GM23338 (cell line): Measurements from ENCODE around the gene CEND1. TPM values are rescaled to one million over a fixed set of nuclear protein-coding genes. Genes with fewer than 3 reads are reported as not detected.
A peak's percentile ranks its signal among the peaks of the same experiment; 100 is the strongest.

ENCODE experiments used
- ATAC-seq: fragments of 200-7000 bp; cut with Tn5 transposase; 3 replicates; pipeline ENCODE4 v1.9.1; 2020
- DNase-seq: peaks from one replicate; pipeline ENCODE4 v3.0.0-alpha.2; 2015; ENCODE audit warnings: low spot score
- H2AFZ ChIP-seq: fragments of 200-600 bp; sonication (generic); 2 replicates; pipeline ENCODE4 v1.8.0; 2016; ENCODE audit warnings: antibody characterized with exemption, mild to moderate bottlenecking, moderate library complexity
- H3F3A ChIP-seq: fragments of 200-600 bp; sonication (generic); replicated peaks from 2 replicates; pipeline ENCODE4 v1.8.0; 2017; ENCODE audit warnings: antibody characterized with exemption, mixed run types, low read depth
- H3K27ac ChIP-seq: fragments of 200-600 bp; sonication (generic); 2 replicates; pipeline ENCODE4 v1.6.1; 2016; ENCODE audit warnings: low read depth
- H3K27me3 ChIP-seq: fragments of 200-600 bp; sonication (generic); 2 replicates; pipeline ENCODE4 v1.8.0; 2016; ENCODE audit warnings: mild to moderate bottlenecking, mixed run types, moderate library complexity; ENCODE audit not compliant: insufficient read depth
- H3K36me3 ChIP-seq: fragments of 200-600 bp; sonication (generic); 2 replicates; pipeline ENCODE4 v1.8.0; 2016; ENCODE audit warnings: mild to moderate bottlenecking; ENCODE audit not compliant: insufficient read depth
- H3K4me1 ChIP-seq: fragments of 200-600 bp; sonication (generic); 2 replicates; pipeline ENCODE4 v1.8.0; 2016; ENCODE audit warnings: mild to moderate bottlenecking, moderate library complexity; ENCODE audit not compliant: insufficient read depth
- H3K4me2 ChIP-seq: fragments of 200-600 bp; sonication (generic); 2 replicates; pipeline ENCODE4 v1.7.1; 2017; ENCODE audit warnings: mixed run types
- H3K4me3 ChIP-seq: fragments of 200-600 bp; sonication (generic); 2 replicates; pipeline ENCODE4 v1.6.1; 2016; ENCODE audit warnings: mixed run types
- H3K79me2 ChIP-seq: fragments of 200-600 bp; sonication (generic); replicated peaks from 2 replicates; pipeline ENCODE4 v1.8.0; 2017; ENCODE audit warnings: mild to moderate bottlenecking; ENCODE audit not compliant: insufficient read depth
- H3K9me2 ChIP-seq: fragments of 200-600 bp; sonication (generic); 2 replicates; pipeline ENCODE4 v1.8.0; 2017; ENCODE audit not compliant: insufficient read depth
- H4K20me1 ChIP-seq: fragments of 200-600 bp; sonication (generic); replicated peaks from 2 replicates; pipeline ENCODE4 v1.8.0; 2017; ENCODE audit warnings: mild to moderate bottlenecking; ENCODE audit not compliant: insufficient read depth
- H3K27ac Mint-ChIP-seq: 2 replicates; pipeline ENCODE4 v1.8.0; 2020; ENCODE audit warnings: inconsistent platforms, mild to moderate bottlenecking, moderate library complexity, mixed read lengths
- H3K27me3 Mint-ChIP-seq: 3 replicates; pipeline ENCODE4 v1.8.0; 2022; ENCODE audit warnings: low read depth, mild to moderate bottlenecking, moderate library complexity, mixed read lengths, inconsistent platforms; ENCODE audit not compliant: insufficient read depth, poor library complexity
- H3K36me3 Mint-ChIP-seq: 3 replicates; pipeline ENCODE4 v1.8.0; 2021; ENCODE audit warnings: low read depth, mild to moderate bottlenecking, inconsistent platforms, moderate library complexity, mixed read lengths
- H3K4me1 Mint-ChIP-seq: 3 replicates; pipeline ENCODE4 v1.8.0; 2020; ENCODE audit warnings: mild to moderate bottlenecking, inconsistent platforms, mixed read lengths
- H3K4me3 Mint-ChIP-seq: 3 replicates; pipeline ENCODE4 v1.8.0; 2021; ENCODE audit warnings: moderate library complexity, mild to moderate bottlenecking, inconsistent platforms, mixed read lengths
- H3K9me3 Mint-ChIP-seq: 3 replicates; pipeline ENCODE4 v1.8.0; 2020; ENCODE audit warnings: moderate library complexity, mild to moderate bottlenecking, inconsistent platforms, mixed read lengths
- CREB1 ChIP-seq: fragments of 250-450 bp; sonication (Bioruptor Pico); IDR thresholded peaks from 2 replicates; pipeline ENCODE4 v1.5.0; 2020; ENCODE audit warnings: low read depth, mild to moderate bottlenecking, moderate library complexity
- EZH2 ChIP-seq: fragments of 200-600 bp; sonication (generic); IDR thresholded peaks from one replicate; pipeline ENCODE4 v1.8.0; 2017; ENCODE audit warnings: antibody characterized with exemption, mild to moderate bottlenecking, low read depth; ENCODE audit not compliant: unreplicated experiment
- EZH2phosphoT487 ChIP-seq: fragments of 200-600 bp; sonication (generic); IDR thresholded peaks from one replicate; pipeline ENCODE4 v1.8.1; 2018; ENCODE audit warnings: antibody characterized with exemption; ENCODE audit not compliant: unreplicated experiment
- JUNB ChIP-seq: IDR thresholded peaks from one replicate; pipeline ENCODE4 v1.6.1; 2016; ENCODE audit warnings: antibody characterized with exemption; ENCODE audit not compliant: unreplicated experiment
- NANOG ChIP-seq: IDR thresholded peaks from 2 replicates; pipeline ENCODE4 v1.6.1; 2016; ENCODE audit warnings: antibody characterized with exemption, borderline replicate concordance
- POLR2AphosphoS5 ChIP-seq: IDR thresholded peaks from 2 replicates; pipeline ENCODE4 v1.6.1; 2016; ENCODE audit warnings: antibody characterized with exemption, low read depth
- STAT1 ChIP-seq: IDR thresholded peaks from one replicate; pipeline ENCODE4 v1.6.1; 2016; ENCODE audit warnings: antibody characterized with exemption; ENCODE audit not compliant: unreplicated experiment
- ZNF114 ChIP-seq: fragments of 250-450 bp; sonication (Bioruptor Pico); IDR thresholded peaks from 2 replicates; pipeline ENCODE4 v1.5.0; 2020; ENCODE audit warnings: mild to moderate bottlenecking, moderate library complexity
- ZNF331 ChIP-seq: fragments of 250-450 bp; sonication (Bioruptor Pico); IDR thresholded peaks from 2 replicates; pipeline ENCODE4 v1.5.0; 2020; ENCODE audit warnings: low read depth, mild to moderate bottlenecking, moderate library complexity
- long read RNA-seq: library from polyadenylated mRNA; unstranded; transcript quantifications from one replicate; pipeline ENCODE4 v2.0.0, GENCODE V29; 2020; ENCODE audit not compliant: unreplicated experiment
- polyA plus RNA-seq: library from polyadenylated mRNA; unstranded; fragments of >200 nt; fragmentation: Nextera tagmentation; extraction: Ambion mirVana; gene quantifications from 2 replicates; pipeline ENCODE4 v1.2.1, GENCODE V29; 2016
- total RNA-seq: library from RNA; depleted of rRNA; stranded (reverse); fragments of >200 nt; shearing (Covaris generic); gene quantifications from 2 replicates; pipeline ENCODE4 v1.2.3, GENCODE V29; 2014; rRNA removed
- TF ChIP-seq, protein P1 (sequence below): fragments of 250-450 bp; sonication (Bioruptor Pico); IDR thresholded peaks from 2 replicates; pipeline ENCODE4 v1.5.0; 2020; ENCODE audit warnings: mild to moderate bottlenecking, moderate library complexity
- TF ChIP-seq, protein P2 (sequence below): IDR thresholded peaks from one replicate; pipeline ENCODE4 v1.6.1; 2018; ENCODE audit warnings: antibody characterized with exemption; ENCODE audit not compliant: unreplicated experiment
- TF ChIP-seq, protein P3 (sequence below): IDR thresholded peaks from 2 replicates; pipeline ENCODE4 v1.6.1; 2016; ENCODE audit warnings: antibody characterized with exemption

Gene CEND1
- total RNA-seq (3.1 and 5.5 TPM in 2 replicates), polyA plus RNA-seq (4.8 and 5.7 TPM in 2 replicates)
- long read RNA-seq, transcript CEND1-201 (2 exons, 1,649 nt), result major isoform, 5 of 5 reads
- long read RNA-seq, partial matches to known transcripts, result 0 of 5 reads
- long read RNA-seq, other reads (novel, unspliced or antisense), result 0 of 5 reads

DNA sequence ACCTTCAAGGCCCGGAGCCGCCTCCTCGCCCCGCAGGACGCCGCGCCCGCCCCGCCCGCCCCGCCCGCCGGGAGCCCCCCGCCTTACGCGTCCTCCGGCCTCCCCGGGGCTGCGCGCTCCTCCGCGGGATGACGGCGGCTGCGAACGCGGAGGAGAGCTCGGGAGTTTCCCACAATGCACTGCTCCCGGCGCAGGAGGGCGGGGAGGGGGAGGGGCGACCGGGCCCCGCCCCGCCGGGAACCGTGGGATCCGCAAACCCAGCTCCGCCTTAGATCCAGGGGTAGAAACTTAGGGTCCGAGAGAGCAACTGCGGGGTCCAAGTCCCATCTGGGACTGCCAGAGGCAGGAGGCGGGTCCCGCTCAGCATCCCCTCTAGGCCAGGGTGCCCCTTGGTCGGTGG lies at the start of gene CEND1:
Gene CEND1, minus strand, starts transcription at position 148 of the 400 bp plus-strand sequence. CDS start 1,514 bp downstream, outside the sequence.
- peaks cover 7% of the 10 kb centered on the region for H4K20me1 ChIP-seq
- H3K4me1 Mint-ChIP-seq, result peaks cover 24% of the 10 kb centered on the region
- H3K36me3 Mint-ChIP-seq, result peaks cover 6% of the 10 kb centered on the region; the same call in 2 of the 3 replicates
- no peaks in the 10 kb centered on the region for H3K27me3 ChIP-seq
- no peaks in the 10 kb centered on the region for H3K9me2 ChIP-seq
- peak within 1 kb of the TSS; percentile 83 for H3K4me2 ChIP-seq
- no peak within 1 kb of the TSS for H3K27ac Mint-ChIP-seq
- H3K36me3 ChIP-seq, result no peaks in the 10 kb centered on the region
- TF ChIP-seq EZH2 (no peak), NANOG (no peak), CREB1 (no peak), JUNB (no peak), ZNF114 (CRISPR knock-in tag) (no peak), ZNF331 (CRISPR knock-in tag) (no peak), EZH2phosphoT487 (no peak), POLR2AphosphoS5 (no peak), STAT1 (no peak)
- TF ChIP-seq, protein P1, sequence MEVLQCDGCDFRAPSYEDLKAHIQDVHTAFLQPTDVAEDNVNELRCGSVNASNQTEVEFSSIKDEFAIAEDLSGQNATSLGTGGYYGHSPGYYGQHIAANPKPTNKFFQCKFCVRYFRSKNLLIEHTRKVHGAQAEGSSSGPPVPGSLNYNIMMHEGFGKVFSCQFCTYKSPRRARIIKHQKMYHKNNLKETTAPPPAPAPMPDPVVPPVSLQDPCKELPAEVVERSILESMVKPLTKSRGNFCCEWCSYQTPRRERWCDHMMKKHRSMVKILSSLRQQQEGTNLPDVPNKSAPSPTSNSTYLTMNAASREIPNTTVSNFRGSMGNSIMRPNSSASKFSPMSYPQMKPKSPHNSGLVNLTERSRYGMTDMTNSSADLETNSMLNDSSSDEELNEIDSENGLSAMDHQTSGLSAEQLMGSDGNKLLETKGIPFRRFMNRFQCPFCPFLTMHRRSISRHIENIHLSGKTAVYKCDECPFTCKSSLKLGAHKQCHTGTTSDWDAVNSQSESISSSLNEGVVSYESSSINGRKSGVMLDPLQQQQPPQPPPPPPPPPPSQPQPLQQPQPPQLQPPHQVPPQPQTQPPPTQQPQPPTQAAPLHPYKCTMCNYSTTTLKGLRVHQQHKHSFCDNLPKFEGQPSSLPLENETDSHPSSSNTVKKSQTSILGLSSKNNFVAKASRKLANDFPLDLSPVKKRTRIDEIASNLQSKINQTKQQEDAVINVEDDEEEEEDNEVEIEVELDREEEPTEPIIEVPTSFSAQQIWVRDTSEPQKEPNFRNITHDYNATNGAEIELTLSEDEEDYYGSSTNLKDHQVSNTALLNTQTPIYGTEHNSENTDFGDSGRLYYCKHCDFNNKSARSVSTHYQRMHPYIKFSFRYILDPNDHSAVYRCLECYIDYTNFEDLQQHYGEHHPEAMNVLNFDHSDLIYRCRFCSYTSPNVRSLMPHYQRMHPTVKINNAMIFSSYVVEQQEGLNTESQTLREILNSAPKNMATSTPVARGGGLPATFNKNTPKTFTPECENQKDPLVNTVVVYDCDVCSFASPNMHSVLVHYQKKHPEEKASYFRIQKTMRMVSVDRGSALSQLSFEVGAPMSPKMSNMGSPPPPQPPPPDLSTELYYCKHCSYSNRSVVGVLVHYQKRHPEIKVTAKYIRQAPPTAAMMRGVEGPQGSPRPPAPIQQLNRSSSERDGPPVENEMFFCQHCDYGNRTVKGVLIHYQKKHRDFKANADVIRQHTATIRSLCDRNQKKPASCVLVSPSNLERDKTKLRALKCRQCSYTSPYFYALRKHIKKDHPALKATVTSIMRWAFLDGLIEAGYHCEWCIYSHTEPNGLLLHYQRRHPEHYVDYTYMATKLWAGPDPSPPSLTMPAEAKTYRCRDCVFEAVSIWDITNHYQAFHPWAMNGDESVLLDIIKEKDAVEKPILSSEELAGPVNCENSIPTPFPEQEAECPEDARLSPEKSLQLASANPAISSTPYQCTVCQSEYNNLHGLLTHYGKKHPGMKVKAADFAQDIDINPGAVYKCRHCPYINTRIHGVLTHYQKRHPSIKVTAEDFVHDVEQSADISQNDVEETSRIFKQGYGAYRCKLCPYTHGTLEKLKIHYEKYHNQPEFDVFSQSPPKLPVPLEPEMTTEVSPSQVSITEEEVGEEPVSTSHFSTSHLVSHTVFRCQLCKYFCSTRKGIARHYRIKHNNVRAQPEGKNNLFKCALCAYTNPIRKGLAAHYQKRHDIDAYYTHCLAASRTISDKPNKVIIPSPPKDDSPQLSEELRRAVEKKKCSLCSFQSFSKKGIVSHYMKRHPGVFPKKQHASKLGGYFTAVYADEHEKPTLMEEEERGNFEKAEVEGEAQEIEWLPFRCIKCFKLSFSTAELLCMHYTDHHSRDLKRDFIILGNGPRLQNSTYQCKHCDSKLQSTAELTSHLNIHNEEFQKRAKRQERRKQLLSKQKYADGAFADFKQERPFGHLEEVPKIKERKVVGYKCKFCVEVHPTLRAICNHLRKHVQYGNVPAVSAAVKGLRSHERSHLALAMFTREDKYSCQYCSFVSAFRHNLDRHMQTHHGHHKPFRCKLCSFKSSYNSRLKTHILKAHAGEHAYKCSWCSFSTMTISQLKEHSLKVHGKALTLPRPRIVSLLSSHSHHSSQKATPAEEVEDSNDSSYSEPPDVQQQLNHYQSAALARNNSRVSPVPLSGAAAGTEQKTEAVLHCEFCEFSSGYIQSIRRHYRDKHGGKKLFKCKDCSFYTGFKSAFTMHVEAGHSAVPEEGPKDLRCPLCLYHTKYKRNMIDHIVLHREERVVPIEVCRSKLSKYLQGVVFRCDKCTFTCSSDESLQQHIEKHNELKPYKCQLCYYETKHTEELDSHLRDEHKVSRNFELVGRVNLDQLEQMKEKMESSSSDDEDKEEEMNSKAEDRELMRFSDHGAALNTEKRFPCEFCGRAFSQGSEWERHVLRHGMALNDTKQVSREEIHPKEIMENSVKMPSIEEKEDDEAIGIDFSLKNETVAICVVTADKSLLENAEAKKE (CRISPR knock-in tag), result no peak
- TF ChIP-seq, protein P2, sequence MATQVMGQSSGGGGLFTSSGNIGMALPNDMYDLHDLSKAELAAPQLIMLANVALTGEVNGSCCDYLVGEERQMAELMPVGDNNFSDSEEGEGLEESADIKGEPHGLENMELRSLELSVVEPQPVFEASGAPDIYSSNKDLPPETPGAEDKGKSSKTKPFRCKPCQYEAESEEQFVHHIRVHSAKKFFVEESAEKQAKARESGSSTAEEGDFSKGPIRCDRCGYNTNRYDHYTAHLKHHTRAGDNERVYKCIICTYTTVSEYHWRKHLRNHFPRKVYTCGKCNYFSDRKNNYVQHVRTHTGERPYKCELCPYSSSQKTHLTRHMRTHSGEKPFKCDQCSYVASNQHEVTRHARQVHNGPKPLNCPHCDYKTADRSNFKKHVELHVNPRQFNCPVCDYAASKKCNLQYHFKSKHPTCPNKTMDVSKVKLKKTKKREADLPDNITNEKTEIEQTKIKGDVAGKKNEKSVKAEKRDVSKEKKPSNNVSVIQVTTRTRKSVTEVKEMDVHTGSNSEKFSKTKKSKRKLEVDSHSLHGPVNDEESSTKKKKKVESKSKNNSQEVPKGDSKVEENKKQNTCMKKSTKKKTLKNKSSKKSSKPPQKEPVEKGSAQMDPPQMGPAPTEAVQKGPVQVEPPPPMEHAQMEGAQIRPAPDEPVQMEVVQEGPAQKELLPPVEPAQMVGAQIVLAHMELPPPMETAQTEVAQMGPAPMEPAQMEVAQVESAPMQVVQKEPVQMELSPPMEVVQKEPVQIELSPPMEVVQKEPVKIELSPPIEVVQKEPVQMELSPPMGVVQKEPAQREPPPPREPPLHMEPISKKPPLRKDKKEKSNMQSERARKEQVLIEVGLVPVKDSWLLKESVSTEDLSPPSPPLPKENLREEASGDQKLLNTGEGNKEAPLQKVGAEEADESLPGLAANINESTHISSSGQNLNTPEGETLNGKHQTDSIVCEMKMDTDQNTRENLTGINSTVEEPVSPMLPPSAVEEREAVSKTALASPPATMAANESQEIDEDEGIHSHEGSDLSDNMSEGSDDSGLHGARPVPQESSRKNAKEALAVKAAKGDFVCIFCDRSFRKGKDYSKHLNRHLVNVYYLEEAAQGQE, result no peak
- TF ChIP-seq, protein P3, sequence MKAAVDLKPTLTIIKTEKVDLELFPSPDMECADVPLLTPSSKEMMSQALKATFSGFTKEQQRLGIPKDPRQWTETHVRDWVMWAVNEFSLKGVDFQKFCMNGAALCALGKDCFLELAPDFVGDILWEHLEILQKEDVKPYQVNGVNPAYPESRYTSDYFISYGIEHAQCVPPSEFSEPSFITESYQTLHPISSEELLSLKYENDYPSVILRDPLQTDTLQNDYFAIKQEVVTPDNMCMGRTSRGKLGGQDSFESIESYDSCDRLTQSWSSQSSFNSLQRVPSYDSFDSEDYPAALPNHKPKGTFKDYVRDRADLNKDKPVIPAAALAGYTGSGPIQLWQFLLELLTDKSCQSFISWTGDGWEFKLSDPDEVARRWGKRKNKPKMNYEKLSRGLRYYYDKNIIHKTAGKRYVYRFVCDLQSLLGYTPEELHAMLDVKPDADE, result no peak
- no peak within 1 kb of the TSS for H3K27ac ChIP-seq
- H2AFZ ChIP-seq, result no peak within 1 kb of the TSS
- peaks cover 13% of the 10 kb centered on the region for H3F3A ChIP-seq
- peaks cover 15% of the 10 kb centered on the region; the same call in 1 of the 2 replicates for H3K4me1 ChIP-seq
- peaks cover 15% of the 10 kb centered on the region for H3K27me3 Mint-ChIP-seq
- peak; percentile 79 for DNase-seq
- no peaks in the 10 kb centered on the region for H3K79me2 ChIP-seq
- peak; percentile 17 for ATAC-seq
- peak within 1 kb of the TSS; percentile 51 for H3K4me3 ChIP-seq
- H3K9me3 Mint-ChIP-seq, result no peaks in the 10 kb centered on the region
- peak within 1 kb of the TSS; percentile 56 for H3K4me3 Mint-ChIP-seq
